Upper lobe of left lung (tissue), 4 donors: ENCODE measurements around the gene VAV3.

Experiments
- EP300 ChIP-seq, 4 donors: sonication (generic); formaldehyde crosslinking; IDR thresholded peaks; one replicate each; pipeline ENCODE4 v1.5.1; 2017; ENCODE audit warnings: antibody characterized with exemption in 4 of 4, control low read depth in 2 of 4
- POLR2A ChIP-seq, 4 donors: fragments of 450-650 bp; IDR thresholded peaks; one replicate each; pipeline ENCODE4 v1.5.1; 2016 to 2017; ENCODE audit warnings: antibody characterized with exemption in 4 of 4, mild to moderate bottlenecking in 2 of 4
- POLR2AphosphoS5 ChIP-seq, 2 donors: sonication (generic); formaldehyde crosslinking; IDR thresholded peaks; one replicate each; pipeline ENCODE4 v1.5.1; 2017; ENCODE audit warnings: antibody characterized with exemption in 2 of 2
- TF ChIP-seq, protein P1 (sequence below), 6 experiments: fragments of 450-650 bp in 4 of 6; fragments of 200-600 bp in 2 of 6; sonication (generic) in 2 of 6; IDR thresholded peaks; one replicate each; pipeline ENCODE4 v1.5.1; 2016 to 2019; ENCODE audit warnings: antibody characterized with exemption in 6 of 6

DNA sequence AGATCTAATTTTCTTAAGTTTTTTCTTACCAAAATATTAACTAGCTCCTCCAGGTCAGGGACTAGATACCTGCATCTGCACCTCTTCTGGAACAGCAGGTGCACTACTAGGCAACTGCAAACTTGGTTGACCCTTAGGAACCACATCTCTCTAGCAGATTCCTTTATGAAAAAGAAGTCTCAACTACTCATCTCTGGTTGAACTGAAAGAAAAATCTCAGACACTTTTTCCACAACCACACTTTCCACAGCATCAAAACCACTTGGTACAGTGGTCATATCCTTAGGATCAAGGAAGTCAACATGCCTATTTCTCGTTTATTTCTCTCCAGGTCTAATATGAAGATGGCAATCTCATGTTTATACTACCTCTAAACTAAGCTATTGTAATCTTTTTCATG, 52.3 kb downstream of the VAV3 start:
- TF ChIP-seq, protein P1, sequence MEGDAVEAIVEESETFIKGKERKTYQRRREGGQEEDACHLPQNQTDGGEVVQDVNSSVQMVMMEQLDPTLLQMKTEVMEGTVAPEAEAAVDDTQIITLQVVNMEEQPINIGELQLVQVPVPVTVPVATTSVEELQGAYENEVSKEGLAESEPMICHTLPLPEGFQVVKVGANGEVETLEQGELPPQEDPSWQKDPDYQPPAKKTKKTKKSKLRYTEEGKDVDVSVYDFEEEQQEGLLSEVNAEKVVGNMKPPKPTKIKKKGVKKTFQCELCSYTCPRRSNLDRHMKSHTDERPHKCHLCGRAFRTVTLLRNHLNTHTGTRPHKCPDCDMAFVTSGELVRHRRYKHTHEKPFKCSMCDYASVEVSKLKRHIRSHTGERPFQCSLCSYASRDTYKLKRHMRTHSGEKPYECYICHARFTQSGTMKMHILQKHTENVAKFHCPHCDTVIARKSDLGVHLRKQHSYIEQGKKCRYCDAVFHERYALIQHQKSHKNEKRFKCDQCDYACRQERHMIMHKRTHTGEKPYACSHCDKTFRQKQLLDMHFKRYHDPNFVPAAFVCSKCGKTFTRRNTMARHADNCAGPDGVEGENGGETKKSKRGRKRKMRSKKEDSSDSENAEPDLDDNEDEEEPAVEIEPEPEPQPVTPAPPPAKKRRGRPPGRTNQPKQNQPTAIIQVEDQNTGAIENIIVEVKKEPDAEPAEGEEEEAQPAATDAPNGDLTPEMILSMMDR (IDR thresholded peaks at IDR 0.05), result no peak
- TF ChIP-seq POLR2A (IDR thresholded peaks at IDR 0.05) (no peak), POLR2AphosphoS5 (IDR thresholded peaks at IDR 0.05) (no peak), EP300 (IDR thresholded peaks at IDR 0.05) (no peak)
